Astrocyte (in vitro differentiated cells and primary cell): ENCODE measurements around the gene MRPL55. TPM values are rescaled to one million over a fixed set of nuclear protein-coding genes. Genes with fewer than 3 reads are reported as not detected.

Experiments
- DNase-seq: peaks from one replicate; pipeline ENCODE4 v3.0.0-alpha.2; 2010; ENCODE audit warnings: low read depth
- FAIRE-seq: peaks from 2 replicates; lab custom pipeline; 2011; peaks lifted over from hg19 to GRCh38; lab: Jason Lieb, UNC
- H2AFZ ChIP-seq: 2 replicates; pipeline ENCODE4 v1.6.0; 2012; ENCODE audit warnings: low read depth, low read length, inconsistent platforms
- H3K27ac ChIP-seq: 2 replicates; pipeline ENCODE4 v1.5.1; 2011; ENCODE audit warnings: low read depth, low read length, inconsistent platforms
- H3K27me3 ChIP-seq: 2 replicates; pipeline ENCODE4 v1.6.0; 2011; ENCODE audit warnings: low read length, inconsistent platforms; ENCODE audit not compliant: insufficient read depth
- H3K36me3 ChIP-seq: 2 replicates; pipeline ENCODE4 v1.5.1; 2011; ENCODE audit warnings: low read length, inconsistent platforms; ENCODE audit not compliant: insufficient read depth
- H3K4me1 ChIP-seq: 2 replicates; pipeline ENCODE4 v1.5.1; 2011; ENCODE audit warnings: low read length, inconsistent platforms; ENCODE audit not compliant: insufficient read depth
- H3K4me2 ChIP-seq: 2 replicates; pipeline ENCODE4 v1.6.0; 2012; ENCODE audit warnings: low read length, inconsistent platforms
- H3K4me3 ChIP-seq: 2 replicates; pipeline ENCODE4 v1.5.1; 2011; ENCODE audit warnings: low read depth, mild to moderate bottlenecking, low read length, inconsistent platforms; ENCODE audit not compliant: insufficient read depth
- H3K79me2 ChIP-seq: 2 replicates; pipeline ENCODE4 v1.6.0; 2012; ENCODE audit warnings: mild to moderate bottlenecking, low read length, inconsistent platforms; ENCODE audit not compliant: insufficient read depth
- H3K9ac ChIP-seq: 2 replicates; pipeline ENCODE4 v1.6.0; 2012; ENCODE audit warnings: mild to moderate bottlenecking, low read length, inconsistent platforms
- H3K9me3 ChIP-seq: 2 replicates; pipeline ENCODE4 v1.5.1; 2012; ENCODE audit warnings: low read depth, mild to moderate bottlenecking, low read length, inconsistent platforms; ENCODE audit not compliant: insufficient read depth
- H4K20me1 ChIP-seq: 2 replicates; pipeline ENCODE4 v1.6.0; 2012; ENCODE audit warnings: low read length, inconsistent platforms; ENCODE audit not compliant: insufficient read depth
- H3K27ac Mint-ChIP-seq: one replicate; pipeline ENCODE4 v1.8.0; 2021; ENCODE audit warnings: mild to moderate bottlenecking, mixed read lengths; ENCODE audit not compliant: unreplicated experiment
- H3K27me3 Mint-ChIP-seq: one replicate; pipeline ENCODE4 v1.8.0; 2021; ENCODE audit warnings: low read depth, mixed read lengths; ENCODE audit not compliant: unreplicated experiment
- H3K36me3 Mint-ChIP-seq: one replicate; pipeline ENCODE4 v1.8.0; 2021; ENCODE audit warnings: low read depth, mixed read lengths; ENCODE audit not compliant: unreplicated experiment
- H3K4me1 Mint-ChIP-seq: one replicate; pipeline ENCODE4 v1.8.0; 2021; ENCODE audit warnings: low read depth, mixed read lengths; ENCODE audit not compliant: unreplicated experiment
- H3K4me3 Mint-ChIP-seq: one replicate; pipeline ENCODE4 v1.8.0; 2021; ENCODE audit warnings: mild to moderate bottlenecking, moderate library complexity, mixed read lengths; ENCODE audit not compliant: unreplicated experiment
- H3K9me3 Mint-ChIP-seq: one replicate; pipeline ENCODE4 v1.8.0; 2021; ENCODE audit warnings: mild to moderate bottlenecking, mixed read lengths; ENCODE audit not compliant: unreplicated experiment
- EZH2 ChIP-seq: IDR thresholded peaks from 2 replicates; pipeline ENCODE4 v1.6.1; 2012; ENCODE audit warnings: mild to moderate bottlenecking, low read length, inconsistent platforms; ENCODE audit not compliant: insufficient read depth
- total RNA-seq: library from RNA; stranded (reverse); gene quantifications from 2 replicates; pipeline ENCODE4 v1.2.1, GENCODE V29; 2021
- TF ChIP-seq, protein P1 (sequence below): IDR thresholded peaks from 2 replicates; pipeline ENCODE4 v1.5.1; 2011; ENCODE audit warnings: low read depth, mild to moderate bottlenecking, inconsistent platforms, low read length, moderate library complexity; ENCODE audit not compliant: insufficient read depth

The MRPL55 gene
- total RNA-seq, 1 donor from 2014 or later: 50.8 TPM

DNA sequence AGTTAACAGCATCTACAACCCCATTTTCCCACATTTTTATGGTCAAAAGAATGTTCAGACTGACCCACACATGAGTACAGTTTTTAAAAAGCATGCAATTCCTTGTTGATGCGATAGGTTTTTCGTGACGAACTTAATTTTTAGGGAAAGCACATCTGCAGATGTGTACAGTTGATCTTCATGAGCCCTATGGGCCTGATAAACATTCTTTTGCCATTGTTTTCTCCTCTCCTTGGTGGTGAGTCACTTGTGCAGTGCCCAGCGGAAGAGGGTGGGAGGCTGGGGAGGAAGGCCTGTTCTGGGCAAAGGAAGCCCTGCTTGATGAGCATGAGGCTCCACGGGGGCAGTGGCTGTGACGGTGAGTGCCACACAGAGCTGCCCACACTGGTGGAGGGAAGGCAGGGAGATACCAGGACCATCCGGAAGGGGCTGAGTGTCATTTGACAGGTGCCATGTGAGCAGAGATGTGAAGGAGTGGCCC lies 21.3 kb downstream of the MRPL55 start:
- H3K4me3 Mint-ChIP-seq: peak overlapping the region; percentile 55
- H3K4me3 ChIP-seq: peak overlapping the region; percentile 6
- DNase-seq: peak; percentile 74

DNA sequence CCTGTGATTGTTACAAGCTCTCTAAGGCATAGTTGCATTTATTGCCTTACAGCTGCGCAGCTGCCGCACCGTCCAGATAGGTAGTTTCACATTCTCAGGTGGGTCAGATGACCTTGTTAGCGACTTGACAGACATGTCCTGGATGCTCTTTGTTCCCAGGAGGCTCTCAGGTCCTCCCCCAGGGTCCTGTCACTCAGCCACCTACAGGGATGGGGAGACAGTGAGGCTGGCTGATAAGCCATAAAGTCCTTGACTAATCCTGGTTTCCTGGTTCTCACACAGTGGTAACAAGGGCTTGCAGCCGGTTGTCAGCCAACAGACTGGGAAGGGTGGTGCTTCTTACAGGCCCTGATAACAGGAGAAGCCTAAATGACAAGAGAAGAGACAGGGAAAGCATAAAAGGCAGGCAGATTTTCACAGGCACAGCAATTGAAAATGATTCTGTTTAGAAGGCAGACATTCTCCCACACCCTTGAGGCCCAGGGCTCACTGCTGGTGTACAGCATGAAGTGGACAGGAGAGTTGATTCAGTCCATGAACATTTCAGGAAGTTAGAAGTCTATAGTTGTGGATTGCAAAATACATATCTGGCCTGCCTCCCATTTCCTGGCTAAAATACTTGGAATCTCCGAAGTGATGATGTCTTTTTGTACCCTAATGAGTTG lies 23.7 kb downstream of the MRPL55 start:
- Histone ChIP-seq H3K4me3 (peak overlapping the region; percentile 97), H3K9me3 (no peaks in the 10 kb centered on the region), H3K4me1 (peaks cover 66% of the 10 kb centered on the region), H3K27me3 (no peaks in the 10 kb centered on the region), H3K79me2 (peaks cover 94% of the 10 kb centered on the region), H3K36me3 (peaks cover 12% of the 10 kb centered on the region), H2AFZ (no peak overlapping the region), H4K20me1 (peaks cover 79% of the 10 kb centered on the region), H3K4me2 (peak overlapping the region; percentile 98), H3K9ac (peak overlapping the region; percentile 100), H3K27ac (peak overlapping the region; percentile 97)
- Mint-ChIP-seq H3K27ac (peak overlapping the region; percentile 99), H3K9me3 (no peaks in the 10 kb centered on the region), H3K27me3 (no peaks in the 10 kb centered on the region), H3K4me1 (peaks cover 57% of the 10 kb centered on the region), H3K4me3 (peak overlapping the region; percentile 98), H3K36me3 (peaks cover 5% of the 10 kb centered on the region)
- peak; percentile 66 for DNase-seq
- FAIRE-seq: no peak
- TF ChIP-seq, protein P1, sequence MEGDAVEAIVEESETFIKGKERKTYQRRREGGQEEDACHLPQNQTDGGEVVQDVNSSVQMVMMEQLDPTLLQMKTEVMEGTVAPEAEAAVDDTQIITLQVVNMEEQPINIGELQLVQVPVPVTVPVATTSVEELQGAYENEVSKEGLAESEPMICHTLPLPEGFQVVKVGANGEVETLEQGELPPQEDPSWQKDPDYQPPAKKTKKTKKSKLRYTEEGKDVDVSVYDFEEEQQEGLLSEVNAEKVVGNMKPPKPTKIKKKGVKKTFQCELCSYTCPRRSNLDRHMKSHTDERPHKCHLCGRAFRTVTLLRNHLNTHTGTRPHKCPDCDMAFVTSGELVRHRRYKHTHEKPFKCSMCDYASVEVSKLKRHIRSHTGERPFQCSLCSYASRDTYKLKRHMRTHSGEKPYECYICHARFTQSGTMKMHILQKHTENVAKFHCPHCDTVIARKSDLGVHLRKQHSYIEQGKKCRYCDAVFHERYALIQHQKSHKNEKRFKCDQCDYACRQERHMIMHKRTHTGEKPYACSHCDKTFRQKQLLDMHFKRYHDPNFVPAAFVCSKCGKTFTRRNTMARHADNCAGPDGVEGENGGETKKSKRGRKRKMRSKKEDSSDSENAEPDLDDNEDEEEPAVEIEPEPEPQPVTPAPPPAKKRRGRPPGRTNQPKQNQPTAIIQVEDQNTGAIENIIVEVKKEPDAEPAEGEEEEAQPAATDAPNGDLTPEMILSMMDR: no peak
- no peak for TF ChIP-seq EZH2

More for the DNA sequence above, 21.3 kb downstream of the MRPL55 start:
- Histone ChIP-seq H3K4me1 (peaks cover 61% of the 10 kb centered on the region), H3K4me2 (peak overlapping the region; percentile 98), H2AFZ (no peak overlapping the region), H3K36me3 (peaks cover 18% of the 10 kb centered on the region), H3K9ac (peak overlapping the region; percentile 24), H3K27ac (peak overlapping the region; percentile 64), H3K9me3 (no peaks in the 10 kb centered on the region), H4K20me1 (peaks cover 99% of the 10 kb centered on the region), H3K79me2 (peaks cover 100% of the 10 kb centered on the region), H3K27me3 (no peaks in the 10 kb centered on the region)
- H3K9me3 Mint-ChIP-seq: no peaks in the 10 kb centered on the region
- H3K27me3 Mint-ChIP-seq: no peaks in the 10 kb centered on the region
- no peak for FAIRE-seq
- TF ChIP-seq, protein P1: peak; percentile 23
- TF ChIP-seq EZH2: no peak
- peak overlapping the region; percentile 34 for H3K27ac Mint-ChIP-seq
- peaks cover 5% of the 10 kb centered on the region for H3K36me3 Mint-ChIP-seq
- peaks cover 79% of the 10 kb centered on the region for H3K4me1 Mint-ChIP-seq

GRCh38 chr1:228084797-228085196 lies 24.3 kb downstream of the MRPL55 start:
- no peaks in the 10 kb centered on the region for H3K27me3 Mint-ChIP-seq
- Histone ChIP-seq H3K79me2 (peaks cover 88% of the 10 kb centered on the region), H3K4me1 (peaks cover 60% of the 10 kb centered on the region), H3K4me2 (peak overlapping the region; percentile 98), H3K27ac (peak overlapping the region; percentile 97), H3K4me3 (peak overlapping the region; percentile 97), H3K36me3 (peaks cover 12% of the 10 kb centered on the region), H3K9ac (peak overlapping the region; percentile 100), H3K9me3 (no peaks in the 10 kb centered on the region), H2AFZ (no peak overlapping the region), H3K27me3 (no peaks in the 10 kb centered on the region), H4K20me1 (peaks cover 79% of the 10 kb centered on the region)
- H3K4me1 Mint-ChIP-seq: peaks cover 51% of the 10 kb centered on the region
- H3K4me3 Mint-ChIP-seq: peak overlapping the region; percentile 98
- no peak for TF ChIP-seq EZH2
- peak overlapping the region; percentile 99 for H3K27ac Mint-ChIP-seq
- no peaks in the 10 kb centered on the region for H3K9me3 Mint-ChIP-seq
- DNase-seq (no peak), FAIRE-seq (no peak)
- H3K36me3 Mint-ChIP-seq: peaks cover 5% of the 10 kb centered on the region
